NCI-H510A (cell line): ENCODE measurements around the gene HTR5A.
"Not testable (repeated sequence)": the region's sequence is repeated elsewhere in the genome, so short reads cannot be mapped to it uniquely, and the experiment has no call there.

Experiments used
- DNase-seq: peaks from one replicate; lab custom pipeline; 2025; lab: John Stamatoyannopoulos, UW

HTR5A gene

GRCh38 chr7:155069992-155070751 lies at the start of gene HTR5A:
TSS of gene HTR5A (plus strand) at chr7:155070324. CDS start at chr7:155070900, 576 bp downstream.
- DNase-seq: no peak

- no peak for DNase-seq
These were observed 49.1 kb upstream of the HTR5A start for GRCh38 chr7:155020996-155021395.

- DNase-seq: no peak
These were observed 48.4 kb upstream of the HTR5A start for GRCh38 chr7:155021699-155022145.

GRCh38 chr7:155027879-155028278 lies 42.2 kb upstream of the HTR5A start:
- no peak for DNase-seq

- DNase-seq: no peak
These were observed 37.1 kb upstream of the HTR5A start for GRCh38 chr7:155032978-155033377.

- DNase-seq: not testable (repeated sequence)
These were observed 35.6 kb upstream of the HTR5A start for GRCh38 chr7:155034495-155034894.

- DNase-seq: no peak
These were observed 31.8 kb upstream of the HTR5A start for GRCh38 chr7:155038335-155038734.

GRCh38 chr7:155043756-155044155 lies 26.4 kb upstream of the HTR5A start:
- no peak for DNase-seq

- no peak for DNase-seq
These were observed 22.1 kb upstream of the HTR5A start for GRCh38 chr7:155048006-155048405.

GRCh38 chr7:155051355-155051754 lies 18.8 kb upstream of the HTR5A start:
- no peak for DNase-seq

GRCh38 chr7:155053002-155053401 lies 17.1 kb upstream of the HTR5A start:
- no peak for DNase-seq

GRCh38 chr7:155054761-155055160 lies 15.4 kb upstream of the HTR5A start:
- no peak for DNase-seq

- no peak for DNase-seq
These were observed 13.0 kb upstream of the HTR5A start for GRCh38 chr7:155057076-155057475.

GRCh38 chr7:155058896-155059295 lies 11.2 kb upstream of the HTR5A start:
- no peak for DNase-seq

- DNase-seq: no peak
These were observed 10.4 kb upstream of the HTR5A start for GRCh38 chr7:155059703-155060102.

GRCh38 chr7:155062411-155062810 lies 7.7 kb upstream of the HTR5A start:
- no peak for DNase-seq

- no peak for DNase-seq
These were observed 5.9 kb upstream of the HTR5A start for GRCh38 chr7:155064186-155064585.

- no peak for DNase-seq
These were observed 3.6 kb upstream of the HTR5A start for GRCh38 chr7:155066417-155066950.

- DNase-seq: no peak
These were observed 1.1 kb downstream of the HTR5A start for GRCh38 chr7:155071121-155071651.

- no peak for DNase-seq
These were observed 1.9 kb downstream of the HTR5A start for GRCh38 chr7:155071916-155072571.

- no peak for DNase-seq
These were observed 3.8 kb downstream of the HTR5A start for GRCh38 chr7:155073922-155074321.

- DNase-seq: no peak
These were observed 13.9 kb downstream of the HTR5A start for GRCh38 chr7:155084021-155084420.

GRCh38 chr7:155084969-155085368 lies 14.8 kb downstream of the HTR5A start:
- DNase-seq: no peak
